Measurements from ENCODE around the gene NTN5.
"Not testable (repeated sequence)": the region's sequence is repeated elsewhere in the genome, so short reads cannot be mapped to it uniquely, and the experiment has no call there.

The NTN5 gene

DNA sequence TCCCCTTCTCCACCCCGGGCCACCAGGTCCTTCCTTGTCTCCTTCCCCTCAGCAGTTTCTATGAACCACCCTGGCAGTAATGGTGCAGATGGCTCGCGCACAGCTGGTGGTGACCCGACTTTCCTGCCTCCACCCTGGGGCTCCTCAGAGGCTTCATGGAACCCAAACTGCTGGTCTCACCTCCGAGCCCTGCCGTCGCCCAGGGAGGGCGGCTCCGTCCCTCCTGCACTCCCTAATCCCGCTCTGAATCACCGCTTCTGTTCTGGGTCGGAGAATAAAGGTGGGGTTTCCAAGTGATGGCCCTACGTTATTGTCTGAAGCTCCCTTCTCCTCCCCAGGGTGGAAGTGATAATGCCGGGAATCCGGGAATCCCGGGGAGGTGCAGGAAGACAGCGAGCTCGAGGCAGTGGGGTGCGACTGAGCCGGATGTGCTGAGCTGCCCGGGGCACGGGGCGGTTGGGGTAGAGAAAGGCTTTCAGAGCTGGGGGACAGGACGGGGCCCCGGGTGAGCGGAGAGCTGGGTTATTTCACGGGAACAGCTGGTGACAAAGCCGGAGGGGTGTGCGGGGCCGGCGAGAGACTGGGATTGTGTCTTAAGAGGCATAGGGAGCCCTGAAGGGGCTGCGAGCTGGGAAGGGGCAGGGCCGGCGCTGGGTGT lies 23.7 kb upstream of the NTN5 start:
- DNase-seq (ENCODE audit: low read depth) = no peak

DNA sequence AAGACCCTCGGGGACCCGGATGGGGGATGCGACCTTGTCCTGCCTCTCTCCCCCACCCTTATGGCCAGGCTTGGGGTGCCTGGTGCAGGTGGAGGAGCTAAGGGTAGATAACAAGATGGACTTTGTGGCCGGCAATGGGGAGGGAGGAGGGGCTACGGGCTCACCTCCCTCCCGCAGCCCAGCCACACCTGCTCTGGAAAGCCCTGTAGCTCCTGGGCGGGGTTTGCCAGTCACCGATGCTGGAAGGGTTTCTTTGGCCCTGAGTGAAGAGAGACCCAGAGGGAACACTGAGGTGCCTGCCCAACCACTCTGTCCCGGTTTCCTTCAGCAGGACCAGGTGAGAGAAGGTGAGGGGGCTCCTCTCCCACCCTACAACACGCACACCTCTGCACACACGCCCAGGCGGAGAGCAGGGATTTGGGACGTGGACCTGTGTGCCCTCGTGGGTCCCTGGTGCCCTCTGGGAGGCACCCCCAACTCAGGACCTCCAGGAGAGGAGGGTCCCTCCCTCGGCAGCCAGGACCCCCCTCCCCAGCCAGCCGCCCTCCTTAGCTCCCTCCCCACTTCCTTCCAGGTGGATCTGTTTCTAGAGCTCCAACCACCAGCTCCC lies 23.0 kb upstream of the NTN5 start, which contains the start of gene FUT2:
TSS of gene FUT2 (plus strand) at position 229 of the 610 bp plus-strand sequence. CDS start 6,986 bp downstream, outside the sequence.
- DNase-seq (ENCODE audit: low read depth) = no peak

DNA sequence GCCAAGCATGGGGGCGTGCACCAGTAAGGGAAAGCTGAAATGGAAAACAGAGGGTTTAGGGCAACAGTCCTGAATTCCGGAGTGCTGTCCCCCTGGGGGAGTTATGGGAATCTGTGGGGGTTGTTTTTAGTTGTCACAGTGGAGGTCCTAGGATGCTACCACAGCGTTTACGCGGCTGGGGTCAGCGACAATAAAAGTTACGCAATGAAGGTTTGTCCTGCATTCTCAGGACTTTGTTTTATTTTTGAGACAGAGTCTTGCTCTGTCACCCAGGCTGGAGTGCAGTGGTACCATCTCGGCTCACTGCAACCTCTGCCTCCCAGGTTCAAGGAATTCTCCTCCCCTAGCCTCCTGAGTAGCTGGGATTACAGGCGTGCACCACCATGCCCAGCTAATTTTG lies 20.8 kb upstream of the NTN5 start:
- DNase-seq (ENCODE audit: low read depth) = not testable (repeated sequence)

DNA sequence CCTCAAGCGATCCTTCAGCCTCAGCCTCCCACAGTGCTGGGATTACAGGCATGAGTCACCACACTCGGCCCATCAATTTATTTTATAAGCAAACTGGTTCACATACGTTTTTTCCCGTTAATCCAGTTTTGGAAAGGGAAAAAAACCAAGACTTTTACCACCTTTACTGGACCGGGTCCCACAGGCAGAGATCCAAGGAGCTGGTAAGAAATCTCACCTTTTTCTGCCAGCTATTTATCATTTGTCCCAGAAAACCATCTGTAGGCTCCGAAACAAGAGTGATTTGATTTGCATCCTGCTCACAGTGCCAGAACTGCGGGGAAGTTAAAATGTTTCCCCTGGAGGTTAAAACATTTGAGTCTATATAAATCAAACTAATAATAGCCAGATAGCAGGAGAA lies 16.6 kb upstream of the NTN5 start:
- no peak for DNase-seq (ENCODE audit: low read depth)

DNA sequence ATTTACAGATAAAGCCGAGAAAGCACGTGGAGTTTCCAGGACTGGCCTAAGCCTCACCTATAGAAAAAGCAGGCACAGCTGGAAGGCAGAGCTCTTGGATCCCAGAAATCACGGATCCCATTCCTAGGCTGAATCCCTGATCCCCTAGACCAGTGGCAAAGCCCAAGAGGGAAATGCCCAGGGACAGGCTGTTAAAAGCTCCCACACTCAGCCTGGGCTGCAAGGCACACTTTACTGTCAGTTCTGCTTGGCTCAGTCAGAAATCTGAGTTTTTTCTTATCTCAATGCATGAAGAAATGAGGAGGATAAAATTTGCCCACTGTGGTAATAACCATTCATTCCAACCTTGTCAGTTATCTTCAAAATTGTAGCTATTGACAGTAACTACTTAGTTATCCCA lies 15.0 kb upstream of the NTN5 start:
- no peak for DNase-seq (ENCODE audit: low read depth)

DNA sequence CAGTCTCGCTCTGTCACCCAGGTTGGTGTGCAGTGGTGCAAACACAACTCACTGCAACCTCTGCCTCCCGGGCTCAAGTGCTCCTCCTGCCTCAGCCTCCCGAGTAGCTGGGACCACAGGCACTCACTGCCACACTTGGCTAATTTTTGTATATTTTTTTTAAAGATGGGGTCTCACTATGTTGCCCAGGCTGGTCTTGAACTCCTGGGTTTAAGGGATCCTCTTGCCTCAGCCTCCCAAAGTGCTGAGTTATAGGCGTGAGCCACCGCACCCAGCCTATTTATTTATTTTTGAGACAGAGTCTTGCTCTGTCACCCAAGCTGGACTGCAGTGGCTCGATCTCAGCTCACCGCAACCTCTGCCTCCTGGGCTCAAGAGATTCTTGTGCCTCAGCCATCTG lies 13.8 kb upstream of the NTN5 start:
- not testable (repeated sequence) for DNase-seq (ENCODE audit: low read depth)

DNA sequence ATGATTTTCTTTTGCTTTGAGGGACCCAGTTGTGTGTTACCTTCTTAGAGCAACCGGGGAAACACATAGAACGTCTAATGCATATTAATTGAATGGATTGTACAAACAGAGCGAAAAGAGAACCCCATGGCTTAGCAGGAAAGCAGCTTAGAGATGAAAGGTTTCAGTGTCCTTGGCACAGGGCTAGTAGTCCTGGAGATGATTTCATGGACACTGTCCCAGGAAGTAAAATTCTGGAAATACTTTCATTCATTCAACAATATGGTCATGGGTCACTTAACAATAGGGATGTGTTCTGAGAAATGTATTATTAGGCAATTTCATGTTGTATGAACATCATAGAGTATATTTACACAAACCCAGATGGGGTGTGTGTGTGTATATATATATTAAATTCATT lies 13.3 kb upstream of the NTN5 start:
- DNase-seq (ENCODE audit: low read depth) = no peak

DNA sequence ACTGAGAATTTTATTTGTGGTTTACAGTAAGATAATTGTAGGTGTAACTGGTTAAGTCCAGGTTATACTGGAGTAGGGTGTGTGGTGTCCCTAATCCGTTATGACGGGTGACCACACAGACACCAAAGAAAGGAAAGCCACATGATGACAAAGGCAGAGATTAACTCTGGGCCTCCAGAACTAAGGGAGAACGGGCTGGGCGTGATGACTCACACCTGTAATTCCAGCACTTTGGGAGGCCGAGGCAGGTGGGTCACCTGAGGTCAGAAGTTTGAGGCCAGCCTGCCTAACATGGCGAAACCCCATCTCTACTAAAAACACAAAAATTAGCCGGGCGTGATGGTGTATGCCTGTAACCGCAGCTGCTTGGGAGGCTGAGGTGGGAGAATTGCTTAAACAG lies 12.8 kb upstream of the NTN5 start:
- no peak for DNase-seq (ENCODE audit: low read depth)

DNA sequence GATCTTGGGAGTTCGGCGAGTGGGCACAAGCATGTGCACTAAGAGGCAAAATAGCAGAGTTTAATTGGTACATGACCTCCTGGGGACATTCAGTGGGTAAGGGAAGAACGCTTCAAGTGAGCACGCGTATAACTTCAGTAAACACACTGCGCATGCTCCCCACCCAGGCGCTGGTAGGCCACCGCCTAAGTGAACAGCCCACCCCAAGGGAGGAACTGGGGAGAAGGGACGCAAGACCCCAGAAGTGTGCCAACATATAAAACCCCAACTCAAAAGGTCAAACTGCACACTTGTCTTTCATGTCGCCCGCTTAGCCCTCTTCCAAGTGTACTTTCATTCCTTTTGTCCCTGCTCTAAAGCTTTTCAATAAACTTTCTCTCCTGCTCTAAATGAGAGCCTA lies 10.5 kb upstream of the NTN5 start:
- DNase-seq (ENCODE audit: low read depth) = no peak

DNA sequence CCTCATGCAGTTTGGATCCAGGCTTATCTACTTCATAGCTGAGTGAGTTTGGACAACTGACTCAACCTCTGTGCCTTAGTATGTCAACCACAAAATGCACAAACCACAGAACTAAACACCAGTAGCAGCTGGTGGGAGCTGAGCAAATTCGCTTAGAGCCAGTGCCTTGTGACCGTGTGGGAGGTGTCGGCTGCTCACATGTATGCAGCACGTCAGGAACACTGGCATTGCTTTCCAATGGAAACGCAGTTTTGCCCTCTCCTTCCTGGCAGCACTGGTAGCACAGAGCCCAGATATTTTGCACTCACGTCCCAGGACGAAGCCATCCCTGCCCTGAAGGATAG lies 8.3 kb upstream of the NTN5 start:
- DNase-seq (ENCODE audit: low read depth) = no peak

DNA sequence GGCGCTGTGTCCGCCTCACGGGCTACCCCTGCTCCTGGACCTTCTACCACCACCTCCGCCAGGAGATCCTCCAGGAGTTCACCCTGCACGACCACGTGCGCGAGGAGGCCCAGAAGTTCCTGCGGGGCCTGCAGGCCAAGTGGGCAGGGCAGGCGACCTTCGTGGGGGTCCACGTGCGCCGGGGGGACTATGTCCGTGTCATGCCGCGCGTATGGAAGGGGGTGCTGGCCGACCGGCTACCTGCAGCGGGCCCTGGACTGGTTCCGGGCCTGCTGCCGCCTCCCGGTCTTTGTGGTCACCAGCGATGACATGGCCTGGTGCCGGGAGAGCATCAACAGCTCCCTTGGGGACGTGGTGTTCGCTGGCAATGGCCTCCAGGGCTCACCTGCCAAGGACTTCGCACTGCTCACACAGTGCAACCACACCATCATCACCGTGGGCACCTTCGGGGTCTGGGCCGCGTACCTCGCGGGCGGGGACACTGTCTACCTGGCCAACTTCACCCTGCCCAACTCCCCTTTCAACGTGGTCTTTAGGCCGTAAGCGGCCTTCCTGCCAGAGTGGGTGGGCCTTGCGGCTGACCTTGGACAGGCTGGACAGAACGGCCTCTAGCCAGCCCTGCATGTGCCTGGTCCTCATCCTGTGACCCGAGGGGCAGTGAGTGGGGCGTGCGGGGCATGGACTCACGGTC lies 7.8 kb upstream of the NTN5 start:
- no peak for DNase-seq (ENCODE audit: low read depth)

DNA sequence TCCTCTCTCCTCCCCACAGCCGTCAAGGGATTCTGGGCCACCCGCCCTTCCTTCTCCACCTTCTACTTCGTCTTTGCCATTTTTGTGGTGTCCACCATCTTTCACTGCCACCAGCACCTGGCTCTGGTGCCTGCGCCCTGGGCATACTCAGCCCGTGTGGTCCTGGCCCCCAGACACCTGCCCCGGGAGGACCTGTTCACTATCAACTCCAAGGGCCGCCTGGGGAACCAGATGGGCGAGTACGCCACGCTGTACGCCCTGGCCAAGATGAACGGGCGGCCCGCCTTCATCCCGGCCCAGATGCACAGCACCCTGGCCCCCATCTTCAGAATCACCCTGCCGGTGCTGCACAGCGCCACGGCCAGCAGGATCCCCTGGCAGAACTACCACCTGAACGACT lies 7.2 kb upstream of the NTN5 start:
- not testable (repeated sequence) for DNase-seq (ENCODE audit: low read depth)

DNA sequence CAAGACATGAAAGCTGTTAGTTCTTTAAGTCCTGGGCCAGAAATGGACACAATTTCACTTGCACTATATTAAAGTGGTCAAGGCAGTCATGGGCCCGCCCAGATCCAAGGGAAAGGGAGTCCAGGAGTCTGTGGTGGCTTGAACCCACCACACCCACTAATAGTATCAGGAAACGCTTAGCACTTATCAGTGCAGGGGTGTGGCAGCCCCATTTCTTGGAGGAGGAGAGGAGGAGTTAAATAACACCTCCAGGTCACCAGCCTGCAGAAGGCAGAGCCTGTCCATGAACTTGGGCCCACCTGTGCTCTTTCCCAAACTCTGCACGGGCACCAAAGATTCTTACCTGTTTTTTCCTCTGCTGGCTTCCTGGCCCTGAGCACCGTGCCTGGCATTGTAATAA lies 5.4 kb upstream of the NTN5 start:
- DNase-seq (ENCODE audit: low read depth) = no peak

DNA sequence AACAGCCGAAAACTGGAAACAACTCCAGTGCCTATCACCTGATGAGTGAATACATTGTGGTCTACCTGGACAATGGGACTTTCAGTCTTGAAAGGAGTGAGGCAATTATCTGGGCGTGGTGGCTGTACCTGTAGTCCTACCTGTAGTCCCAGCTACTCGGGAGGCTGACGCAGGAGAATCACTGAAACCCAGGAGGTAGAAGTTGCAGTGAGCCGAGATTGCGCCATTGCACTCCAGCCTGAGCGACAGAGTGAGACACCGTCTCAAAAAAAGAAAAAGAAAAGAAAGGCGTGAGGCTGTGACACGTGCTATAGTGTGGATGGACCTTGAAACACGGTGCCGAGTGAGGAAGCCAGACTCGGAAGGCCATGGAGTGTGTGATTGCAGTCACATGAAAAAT lies 4.1 kb upstream of the NTN5 start:
- no peak for DNase-seq (ENCODE audit: low read depth)

DNA sequence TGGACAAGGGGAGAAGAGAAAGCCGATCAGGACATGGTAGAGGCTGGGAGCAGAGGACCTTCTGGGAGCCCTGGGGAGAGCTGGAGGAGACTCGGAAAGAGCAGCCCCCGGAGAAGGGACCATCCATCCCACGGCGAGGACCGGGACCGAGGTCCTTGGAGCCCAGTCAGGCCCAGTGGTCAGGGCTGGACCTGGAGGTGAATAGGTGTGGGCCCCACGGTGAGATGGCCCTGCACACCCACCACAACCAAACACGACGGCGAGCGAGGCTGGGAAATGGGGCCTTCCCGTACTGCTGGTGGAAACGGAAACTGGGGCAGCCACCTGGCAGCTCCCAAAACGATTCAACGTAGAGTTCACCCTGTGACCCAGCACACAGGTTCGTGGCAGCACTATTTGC lies 3.7 kb upstream of the NTN5 start:
- no peak for DNase-seq (ENCODE audit: low read depth)

DNA sequence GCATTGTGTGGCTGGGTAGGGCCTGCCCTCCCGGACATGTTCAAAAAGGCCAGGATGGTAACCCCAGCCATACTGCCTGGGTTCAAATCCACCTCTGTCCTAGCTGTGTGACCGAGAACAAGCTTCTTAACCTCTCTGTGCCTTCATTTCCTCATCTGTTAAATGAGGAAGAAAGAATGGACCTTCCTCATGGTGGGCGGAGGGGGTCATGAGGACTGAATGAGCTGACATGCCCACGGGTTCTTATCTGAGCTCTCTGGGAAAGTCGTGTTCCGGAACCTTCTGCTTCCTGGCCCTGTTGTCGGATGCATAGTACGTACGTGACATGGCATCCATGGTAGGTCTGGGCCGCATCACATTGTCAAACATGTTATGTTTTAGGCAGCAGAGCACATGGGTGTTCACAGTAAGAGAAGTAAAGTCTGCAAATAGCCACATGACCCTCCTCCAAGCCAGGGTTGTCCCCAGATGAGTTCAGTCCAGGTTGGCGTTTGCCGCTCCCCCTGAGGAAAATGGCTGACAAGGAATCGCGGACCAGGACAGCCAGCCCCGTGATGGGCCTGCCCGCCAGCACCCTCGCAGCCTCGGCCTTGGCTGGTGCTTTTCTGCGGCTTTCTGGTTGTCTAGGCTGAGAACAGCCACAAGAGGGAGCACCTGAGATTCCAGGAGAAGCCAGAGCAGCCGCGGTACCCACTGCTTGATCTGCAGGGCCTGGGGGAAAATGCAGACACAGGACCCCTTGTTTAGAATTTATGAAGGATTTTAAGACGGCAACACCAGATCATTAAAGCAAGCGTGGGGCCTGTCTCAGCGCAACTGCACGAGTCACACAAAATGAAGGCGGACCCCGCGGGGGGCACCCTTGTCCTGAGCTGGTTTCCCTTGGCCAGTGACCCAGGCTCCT lies 2.4 kb upstream of the NTN5 start:
- DNase-seq (ENCODE audit: low read depth) = peak; percentile 20

DNA sequence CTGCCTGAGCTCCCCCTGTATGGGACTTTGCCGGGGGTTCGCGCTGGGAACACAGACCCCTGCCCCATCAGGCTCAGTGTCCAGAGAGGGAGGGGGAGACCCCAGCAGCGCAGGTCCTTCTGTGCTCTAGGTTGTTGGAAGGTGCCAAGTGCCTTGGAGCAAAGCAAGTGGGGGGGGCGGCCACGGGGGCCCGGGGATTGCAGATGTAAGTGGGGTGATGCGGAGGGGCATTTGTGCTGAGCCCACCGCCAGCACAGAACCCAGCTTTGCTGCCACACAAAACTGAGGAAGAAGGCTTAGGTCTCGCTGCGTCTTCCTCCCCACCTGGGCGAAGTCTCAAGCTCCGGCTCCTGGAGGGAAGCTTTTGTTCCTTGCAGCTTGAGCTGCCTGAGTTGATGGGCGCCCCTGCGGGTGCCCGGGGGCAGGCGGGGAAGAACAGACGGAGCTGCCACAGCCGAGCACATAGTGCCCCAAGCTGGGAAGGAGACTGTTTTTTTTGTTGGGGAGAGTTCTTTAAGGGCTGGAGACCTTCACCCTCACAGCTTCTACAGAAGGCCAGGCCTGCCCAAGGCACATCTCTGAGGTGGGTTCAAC lies 1.5 kb upstream of the NTN5 start:
- no peak for DNase-seq (ENCODE audit: low read depth)

DNA sequence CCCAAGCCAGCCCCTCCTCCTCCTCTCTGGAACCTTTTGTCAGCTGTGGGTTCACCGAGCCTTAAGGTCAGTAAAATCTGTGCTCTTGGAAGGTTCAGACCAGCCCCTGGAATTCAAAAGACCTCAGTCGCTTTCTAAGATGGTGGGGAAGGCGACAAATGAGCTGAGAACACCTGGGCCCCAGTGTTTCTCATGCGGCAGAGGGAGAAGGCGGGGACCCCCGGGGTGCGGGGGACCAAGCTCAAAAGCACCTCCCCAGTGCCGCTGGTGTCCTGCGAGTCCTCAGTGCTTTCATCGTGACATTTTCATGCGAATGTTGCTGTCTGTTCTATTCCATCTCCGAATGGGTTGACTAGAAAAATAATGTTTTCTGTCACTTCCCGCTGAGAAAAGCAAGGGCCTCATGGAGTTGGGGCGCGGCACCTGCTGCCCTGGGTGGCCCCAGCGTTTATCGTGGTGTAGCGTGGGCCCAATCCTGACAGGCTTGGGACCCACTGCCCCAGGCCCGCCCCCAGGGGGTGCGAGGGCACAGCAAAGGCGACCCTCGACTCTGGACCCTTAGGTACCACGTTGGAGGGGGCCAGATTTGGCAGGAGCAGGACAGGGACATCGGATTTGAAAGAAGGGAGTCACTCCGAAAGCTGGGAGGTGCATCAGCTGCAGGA lies 751 bp upstream of the NTN5 start:
- DNase-seq (ENCODE audit: low read depth) = no peak

DNA sequence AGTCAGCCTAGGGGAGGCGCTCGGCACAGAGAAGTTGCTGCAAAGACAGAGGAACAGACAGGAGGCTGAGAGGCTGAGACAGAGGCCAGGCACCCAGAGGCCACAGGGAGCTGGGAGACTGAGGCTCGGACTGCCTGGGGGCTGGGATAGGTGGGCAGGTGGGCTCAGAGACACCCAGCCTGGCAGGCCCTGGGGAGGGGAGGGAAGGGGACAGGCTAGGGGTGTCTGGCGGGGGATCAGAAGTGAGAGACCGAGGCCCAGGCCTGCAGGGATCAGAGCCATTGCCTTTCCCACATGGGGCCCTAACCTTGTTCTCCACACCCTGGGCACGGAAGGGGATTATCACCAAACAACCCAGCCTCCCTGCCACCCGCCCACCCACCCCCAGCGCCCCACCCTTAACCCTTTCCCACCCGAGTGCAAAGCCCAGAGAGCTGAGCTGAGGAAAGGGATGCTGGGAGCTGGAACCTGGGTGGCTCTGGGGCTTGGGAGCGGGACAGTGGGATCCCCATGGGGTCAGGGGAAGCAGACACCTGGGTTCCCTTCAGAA lies 1.3 kb downstream of the NTN5 start:
- DNase-seq (ENCODE audit: low read depth) = no peak

DNA sequence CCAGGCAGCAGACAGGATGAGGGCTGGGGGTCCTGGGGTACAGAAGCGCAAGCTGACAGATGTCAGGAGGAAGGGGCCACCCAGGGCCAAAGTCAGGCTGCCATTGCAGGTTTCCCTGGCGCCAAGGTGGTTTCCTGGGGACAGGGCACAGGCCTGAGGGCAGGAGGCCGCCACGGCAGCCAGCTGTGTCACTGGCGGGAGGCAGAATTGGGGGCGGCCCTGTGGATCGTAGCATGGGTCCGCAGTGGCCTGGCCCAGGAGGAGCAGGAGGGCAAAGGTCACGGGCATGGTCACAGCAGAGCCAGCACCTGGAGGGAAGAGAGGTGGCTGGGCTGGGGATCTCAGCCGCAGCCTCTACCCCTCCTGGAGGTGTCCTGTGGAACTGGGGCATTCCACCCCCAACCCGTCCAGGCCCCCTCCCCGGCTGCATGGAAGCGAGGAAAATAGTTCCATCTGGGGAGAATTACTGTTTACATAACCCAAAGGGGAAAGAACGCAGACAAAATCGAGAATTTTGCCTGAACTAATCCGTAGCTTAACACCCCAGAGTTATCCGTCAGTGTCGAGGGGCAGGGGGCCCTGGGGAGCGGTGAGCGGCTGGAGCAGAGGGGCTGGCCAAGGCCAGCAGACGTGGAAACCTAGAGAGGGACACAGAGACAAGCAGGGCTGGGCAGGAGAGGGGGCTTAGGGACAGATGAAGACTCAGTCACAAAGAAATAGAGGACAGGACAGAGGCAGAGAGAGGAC lies 1.9 kb downstream of the NTN5 start:
- no peak for DNase-seq (ENCODE audit: low read depth)

Measured in stimulated activated CD8-positive, alpha-beta memory T cell treated with anti-CD3 and anti-CD28 coated beads, Interleukin-12 subunit alpha, Interleukin-12 subunit beta, amount 100 ng/mL, for 4 hours (primary cell).